CMK (cell line): ENCODE data around the gene PPP2R5C.

Experiments used
- DNase-seq: peaks from one replicate; pipeline ENCODE4 v3.0.0-alpha.2; 2010; ENCODE audit warnings: low read depth

The PPP2R5C gene

DNA sequence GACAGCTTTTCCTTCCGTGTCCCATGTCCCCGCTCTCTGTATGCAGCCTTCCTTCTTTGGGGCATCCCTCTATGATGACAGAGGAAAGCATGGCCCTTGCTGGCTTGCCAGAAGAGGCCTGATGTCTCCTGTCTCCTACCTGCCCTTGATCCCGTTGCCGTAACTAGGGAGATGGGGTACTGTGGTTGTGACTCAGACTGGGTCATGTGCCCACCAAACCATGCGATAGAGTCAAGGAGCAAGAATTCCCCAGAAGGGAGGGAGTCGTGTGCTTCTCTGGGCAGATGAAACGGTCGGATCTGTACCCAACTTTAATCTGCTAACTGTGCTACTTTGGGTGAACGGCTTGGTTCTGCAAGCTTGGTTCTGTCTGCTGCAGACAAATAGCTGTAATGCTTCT, 103.8 kb downstream of the PPP2R5C start:
- no peak for DNase-seq

DNA sequence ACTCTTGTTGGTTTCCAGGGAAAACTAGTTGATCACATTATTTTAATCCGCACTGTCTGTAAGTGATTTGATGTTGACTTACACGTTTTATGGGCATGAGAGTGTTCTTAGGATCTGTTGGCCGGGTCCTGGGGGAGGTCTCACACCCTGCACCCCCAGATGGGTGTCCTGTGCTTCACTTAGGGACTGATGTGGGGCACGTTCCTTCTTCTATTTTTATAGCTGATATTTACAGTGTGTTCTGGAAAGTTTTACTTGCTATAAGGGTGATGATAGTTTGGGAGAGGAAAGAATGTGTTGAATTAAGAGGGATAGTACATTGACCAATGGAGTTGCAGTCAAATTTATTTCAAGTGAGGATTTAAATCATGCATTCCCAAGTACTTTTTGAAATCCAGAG, 106.3 kb downstream of the PPP2R5C start:
- no peak for DNase-seq

DNA sequence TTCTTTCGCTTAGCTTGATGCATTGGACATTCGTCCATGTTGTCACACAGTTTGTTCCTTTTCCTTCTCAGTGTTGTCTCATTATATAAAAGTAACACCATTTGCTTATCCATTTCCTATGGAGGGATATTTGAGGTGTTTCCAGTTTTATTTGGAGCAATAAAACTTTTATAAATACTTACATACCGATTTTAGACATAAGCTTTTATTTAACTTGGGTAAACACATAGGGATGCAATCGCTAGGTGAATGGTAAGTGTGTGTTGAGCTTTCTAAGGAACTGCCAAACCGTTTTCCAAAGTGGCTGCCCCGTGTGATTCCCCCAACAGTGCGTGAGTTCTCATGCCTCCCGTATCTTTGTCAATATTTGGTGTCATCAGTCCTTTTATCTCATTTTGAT, 107.7 kb downstream of the PPP2R5C start:
- no peak for DNase-seq

DNA sequence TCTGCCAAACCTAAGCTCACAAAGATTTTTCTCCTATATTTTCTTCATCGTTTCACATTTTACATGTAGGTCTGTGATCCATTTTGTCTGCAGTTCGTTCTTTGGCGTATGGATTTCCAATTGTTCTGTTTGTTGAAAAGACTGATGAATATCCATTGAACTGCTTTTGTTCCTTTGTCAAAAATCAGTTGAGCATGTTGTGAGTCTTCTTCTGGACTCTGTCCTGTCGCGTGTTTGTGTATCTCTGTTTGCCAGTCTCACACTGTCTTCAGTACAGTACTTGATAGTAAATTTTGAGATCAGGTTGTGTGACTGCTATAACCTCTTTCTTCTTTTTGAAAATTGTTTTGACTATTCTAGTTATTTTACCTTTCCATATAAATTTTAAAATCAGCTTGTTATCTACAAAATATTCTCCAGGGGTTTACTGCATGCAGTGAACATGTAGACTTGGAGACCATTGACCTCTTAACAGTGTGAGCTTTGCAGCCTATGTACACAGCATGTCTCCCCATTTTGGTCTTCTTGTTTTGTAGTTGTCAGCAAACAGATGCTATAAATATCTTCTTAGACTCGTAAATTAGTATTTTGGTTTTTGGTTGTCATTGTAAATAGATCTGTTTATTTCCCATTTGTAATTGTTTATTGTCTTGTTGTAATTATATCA, 108.9 kb downstream of the PPP2R5C start:
- DNase-seq = no peak

DNA sequence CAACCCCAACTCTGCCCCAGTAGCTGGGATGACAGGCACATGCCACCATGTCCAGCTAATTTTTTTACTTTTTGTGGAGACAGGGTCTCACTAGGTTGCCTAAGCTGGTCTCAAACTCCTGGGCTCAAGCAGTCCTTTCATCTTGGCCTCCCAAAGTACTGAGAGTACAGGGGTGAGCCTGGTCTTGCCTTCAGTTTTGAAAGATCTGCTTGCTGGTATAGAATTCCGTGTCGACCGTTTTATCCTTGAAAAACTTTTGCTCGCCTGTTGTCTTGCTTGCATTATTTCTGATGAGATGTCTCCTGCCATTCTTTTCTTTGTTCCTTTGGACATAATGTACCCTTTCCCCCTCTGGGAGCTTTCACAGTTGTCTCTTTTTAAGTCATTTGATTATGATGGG, 110.8 kb downstream of the PPP2R5C start:
- no peak for DNase-seq

DNA sequence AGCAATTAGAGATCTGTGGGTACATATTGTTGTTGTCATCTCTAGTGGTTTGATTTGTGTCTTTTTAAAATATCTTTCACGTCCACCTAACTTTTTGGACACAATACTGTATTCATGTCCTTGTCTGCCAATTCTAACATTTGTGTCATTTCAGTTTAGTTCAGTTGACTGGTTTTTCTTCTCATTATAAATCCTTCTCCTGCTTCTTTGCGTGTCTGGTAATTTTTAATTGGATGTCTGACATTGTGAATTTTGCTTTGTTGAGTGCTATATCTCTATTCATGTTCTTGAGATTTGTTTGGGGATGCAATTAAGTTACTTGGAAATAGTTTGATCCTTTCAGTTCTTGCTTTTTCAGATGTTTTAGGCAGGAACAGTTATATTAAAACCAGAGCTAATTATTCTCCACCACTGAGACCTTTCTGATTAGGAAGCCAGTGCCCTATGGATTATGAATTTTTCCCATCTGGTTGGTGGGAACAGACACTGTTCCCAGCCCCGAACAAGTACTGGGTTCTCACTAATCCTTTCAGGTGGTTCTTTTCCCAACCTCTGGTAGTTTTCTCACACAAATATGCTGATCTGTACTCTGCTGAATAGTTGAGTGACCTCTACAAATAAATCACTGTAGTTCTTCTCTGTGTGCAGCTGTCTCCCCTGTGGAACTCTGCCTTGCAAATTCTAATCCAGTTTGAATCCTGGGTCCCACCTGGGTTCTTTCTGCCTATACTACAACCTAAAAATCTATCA, 111.7 kb downstream of the PPP2R5C start:
- DNase-seq = no peak

DNA sequence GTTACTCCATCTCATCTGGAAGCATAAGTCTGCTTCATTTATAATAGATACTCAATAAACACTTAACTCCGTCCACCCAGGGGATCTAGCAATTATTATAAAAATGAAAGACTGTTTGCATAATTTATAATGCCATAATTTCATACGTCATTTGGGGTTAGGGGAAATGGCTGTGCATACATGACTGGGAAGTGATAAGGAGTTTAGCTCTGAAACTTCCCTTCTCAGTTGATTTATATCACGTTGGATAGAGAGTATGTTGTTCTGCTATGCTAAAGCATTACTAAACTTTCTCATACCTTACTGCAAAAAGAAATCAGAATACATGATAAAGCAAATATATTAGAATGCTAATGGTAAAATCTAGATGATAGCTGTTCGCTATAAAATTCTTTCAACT, 112.5 kb downstream of the PPP2R5C start:
- DNase-seq = no peak

DNA sequence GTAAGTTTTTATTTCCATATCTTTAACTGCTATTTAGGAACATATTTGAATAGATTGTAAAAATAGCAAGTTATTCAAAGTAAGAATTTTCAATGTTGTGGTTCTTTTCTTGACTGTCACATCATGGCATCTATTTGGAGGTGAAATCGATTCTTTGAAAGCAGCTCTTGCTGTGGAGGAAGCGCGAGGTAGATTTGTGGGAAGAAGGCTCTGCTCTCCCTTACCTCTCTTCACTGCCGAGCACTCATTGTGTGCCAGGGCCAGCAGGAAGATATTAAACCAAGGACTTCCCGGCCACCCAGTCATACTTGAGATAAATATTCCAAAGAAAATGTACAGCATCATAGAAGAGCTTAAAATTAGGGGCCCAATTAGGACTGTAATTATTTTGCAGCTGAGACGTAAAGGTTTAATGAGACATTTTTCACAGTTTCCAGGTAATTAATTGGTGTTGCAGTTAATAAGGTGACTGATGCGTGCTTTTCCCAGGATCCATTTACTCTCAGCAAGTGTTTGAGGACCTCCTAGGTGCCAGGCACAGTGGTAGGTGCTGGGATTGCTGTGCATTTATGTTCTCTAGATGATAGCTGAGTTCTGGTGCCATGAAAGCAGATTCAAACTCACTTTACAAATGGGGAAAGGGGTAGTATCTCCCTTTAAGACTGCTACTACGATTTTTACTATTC, 113.7 kb downstream of the PPP2R5C start:
- no peak for DNase-seq

DNA sequence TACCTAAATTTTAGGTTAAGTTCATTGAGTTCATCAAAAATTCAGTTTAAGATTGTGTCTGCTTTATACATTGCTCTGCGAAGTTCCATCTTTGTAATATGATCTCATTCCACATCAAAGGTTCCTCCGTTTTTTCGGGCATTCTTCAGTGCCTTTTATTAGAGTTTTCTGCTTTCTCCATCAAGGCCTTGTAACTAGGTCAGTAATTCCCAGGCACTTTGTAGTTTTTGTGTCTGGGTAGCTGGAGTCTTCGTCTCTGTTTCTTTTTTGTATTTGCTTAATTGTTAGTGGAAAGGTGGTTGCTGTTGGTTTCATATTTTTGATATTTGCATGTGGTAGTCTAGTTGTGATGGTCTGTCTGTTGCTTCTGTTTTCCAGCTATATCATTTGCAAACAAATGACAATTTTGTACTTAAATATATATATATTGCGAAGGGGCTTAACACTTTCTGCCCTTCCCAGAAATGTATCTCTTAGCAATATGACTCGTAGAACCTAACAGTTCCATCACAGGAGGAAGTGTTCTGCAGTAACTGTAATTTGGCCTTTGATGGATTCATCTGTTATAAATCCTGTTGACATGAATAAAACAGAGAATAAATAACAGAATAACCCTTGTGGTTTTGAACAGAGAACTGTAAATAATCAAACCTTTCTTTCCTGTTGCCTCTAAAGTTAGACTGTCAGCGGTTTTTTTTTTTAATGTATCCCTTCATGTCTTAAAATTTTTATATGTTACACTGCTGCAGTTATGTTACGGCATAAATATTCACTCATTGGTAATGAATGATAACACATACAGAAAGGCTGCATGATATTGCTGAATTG, 114.4 kb downstream of the PPP2R5C start:
- no peak for DNase-seq

DNA sequence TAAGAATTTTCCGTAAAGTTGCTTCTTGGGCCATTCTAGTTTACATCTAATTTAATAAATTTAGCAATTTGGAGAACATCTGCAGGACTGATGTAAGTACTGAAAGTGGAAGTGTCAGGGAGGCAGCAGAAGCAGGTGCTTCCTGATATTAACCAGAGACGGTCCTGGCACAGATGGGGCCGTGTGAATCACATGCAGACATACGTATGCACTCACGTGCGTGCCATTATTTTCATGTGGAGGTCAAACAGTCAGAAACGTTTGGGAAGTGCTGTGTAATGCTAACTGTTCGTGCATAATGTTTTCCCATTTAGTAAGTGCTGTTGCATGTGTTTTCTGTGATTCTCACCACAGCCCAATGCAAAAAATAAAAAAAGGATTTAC, 115.0 kb downstream of the PPP2R5C start:
- peak; percentile 55 for DNase-seq

DNA sequence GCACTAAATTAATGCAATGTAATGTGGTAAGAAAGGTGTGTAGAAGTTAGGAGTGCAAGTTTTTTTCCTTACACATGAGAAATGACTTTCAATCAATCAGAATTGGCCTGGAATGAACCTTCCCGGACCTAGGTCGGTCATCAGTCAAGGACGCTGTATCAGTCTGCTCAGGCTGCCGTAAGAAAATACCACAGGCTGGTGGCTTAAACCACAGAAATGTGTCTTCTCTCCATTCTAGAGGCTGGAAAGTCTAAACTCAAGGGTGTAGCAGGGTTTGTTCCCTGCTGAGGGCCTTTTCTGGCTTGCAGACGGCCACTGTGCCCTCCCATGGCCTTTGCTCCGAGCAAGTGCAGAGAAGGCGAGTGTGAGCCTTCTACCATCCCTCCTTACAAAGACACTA, 116.3 kb downstream of the PPP2R5C start:
- no peak for DNase-seq

DNA sequence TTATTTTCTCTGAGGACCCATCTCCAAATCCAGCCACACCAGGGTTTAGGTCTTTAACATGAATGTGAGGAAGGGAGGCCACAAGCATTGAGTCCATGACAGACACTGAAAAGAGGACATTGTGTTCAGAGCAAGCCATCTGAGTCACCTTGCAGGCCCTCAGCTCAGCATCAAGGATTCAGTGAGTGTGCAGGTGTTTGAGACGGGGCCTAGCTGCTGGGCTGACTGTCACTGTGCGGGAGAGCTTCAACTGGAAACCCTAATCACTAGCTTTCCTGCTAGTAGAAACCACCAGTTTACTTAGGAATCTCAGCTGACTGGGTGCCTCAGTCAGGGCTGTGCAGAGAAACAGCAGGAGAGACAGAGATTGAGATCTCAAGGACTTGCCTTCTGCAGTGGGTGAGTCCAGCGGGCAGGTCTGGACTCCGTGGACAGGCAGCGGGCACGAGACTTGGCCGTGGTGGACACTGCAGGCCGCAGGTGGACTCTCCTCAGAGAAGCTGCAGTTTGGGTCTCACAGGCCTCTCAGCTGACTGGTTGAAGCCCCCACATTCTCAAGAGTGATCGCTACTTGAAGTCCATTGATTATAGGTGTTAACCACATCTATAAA, 116.8 kb downstream of the PPP2R5C start:
- DNase-seq = no peak

DNA sequence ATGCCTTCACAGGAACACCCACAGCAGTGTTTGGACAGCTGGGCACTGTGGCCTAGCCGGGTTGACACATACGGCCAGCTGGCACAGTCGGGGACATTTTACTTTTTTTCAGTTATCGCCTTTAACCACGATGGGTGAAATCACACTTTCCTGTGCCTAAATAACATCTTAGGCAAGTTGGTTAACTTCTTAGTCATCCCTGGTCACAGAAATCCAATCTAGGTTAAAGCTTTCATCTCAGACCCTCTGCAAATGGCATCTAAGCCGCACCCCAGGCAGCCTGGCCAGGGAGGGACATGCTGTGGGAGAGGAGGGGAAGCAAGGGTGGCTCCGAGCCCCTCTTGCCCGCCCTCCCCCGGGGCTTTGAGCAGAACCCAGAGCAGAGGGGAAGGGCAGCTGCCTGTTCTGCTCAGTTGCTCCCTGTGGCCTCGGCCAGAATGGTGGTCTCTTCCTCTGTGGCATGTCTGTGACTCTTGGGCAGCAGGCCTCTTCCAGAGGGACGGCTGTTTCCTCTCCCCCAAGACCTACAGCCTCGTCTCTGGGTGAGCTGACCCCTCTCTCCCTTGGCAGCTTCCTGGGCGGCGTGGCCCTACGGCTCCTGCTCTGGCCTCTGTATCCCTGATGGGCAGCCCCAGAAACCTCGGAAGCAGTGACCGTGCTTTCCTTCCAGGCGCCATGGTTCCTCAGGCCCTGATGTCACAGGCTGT, 117.5 kb downstream of the PPP2R5C start:
- DNase-seq = no peak

DNA sequence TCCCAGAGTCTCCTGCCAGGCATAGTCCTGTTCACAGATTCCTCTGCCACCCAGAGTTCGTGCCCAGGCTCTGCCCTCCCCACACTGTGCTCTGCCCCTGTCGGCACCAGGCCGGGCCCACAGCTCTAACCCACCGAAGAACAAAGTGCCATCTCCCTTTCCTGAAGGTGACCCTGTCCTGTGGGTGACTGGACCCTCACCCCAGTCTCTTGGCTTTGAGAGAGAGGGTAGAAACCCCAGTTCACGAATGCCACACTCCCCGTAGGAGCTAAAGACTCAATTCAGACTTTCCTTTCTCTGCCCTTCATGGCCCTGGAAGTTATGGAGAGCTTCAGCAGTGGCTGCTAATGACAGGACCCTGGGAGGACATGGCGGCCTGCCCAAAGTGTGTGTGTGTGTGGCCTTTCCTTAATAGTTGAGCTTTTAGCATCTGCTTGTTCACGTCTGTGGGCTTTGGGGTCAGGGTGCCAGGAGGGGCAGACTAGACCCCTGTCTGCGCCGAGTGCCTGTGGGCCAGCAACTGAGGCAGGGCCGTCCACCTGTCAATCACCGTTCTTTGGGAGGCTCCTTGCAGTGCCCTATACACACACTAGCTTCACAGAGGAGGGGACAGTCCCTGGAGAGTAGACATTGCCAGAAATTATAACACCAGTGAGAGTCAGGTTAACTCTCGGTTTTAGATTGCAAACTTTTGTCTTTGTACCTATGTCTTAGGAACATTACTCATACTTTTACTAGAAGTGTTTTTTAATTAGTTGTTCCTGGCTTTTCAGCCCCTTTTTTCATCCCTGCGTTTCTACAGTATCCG, 118.2 kb downstream of the PPP2R5C start:
- no peak for DNase-seq

DNA sequence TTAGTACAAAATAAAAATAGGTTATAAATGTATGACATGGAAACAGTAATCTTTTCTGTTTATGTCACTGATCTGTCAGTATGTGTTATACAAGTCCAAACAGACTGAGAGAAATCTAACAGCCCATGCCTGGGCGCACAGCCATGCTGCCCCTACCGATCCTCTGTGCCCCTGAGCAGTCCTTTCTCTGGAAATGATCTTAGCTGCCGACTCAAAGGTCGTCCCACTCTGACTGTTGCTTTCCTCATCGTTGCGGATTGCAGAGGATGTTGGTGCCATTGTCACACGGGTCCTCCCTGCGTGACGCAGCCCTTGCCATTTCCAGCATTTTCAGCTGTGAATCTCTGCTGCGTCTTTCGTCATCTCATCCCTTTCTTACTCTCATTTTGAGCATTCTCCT, 119.9 kb downstream of the PPP2R5C start:
- DNase-seq = no peak

DNA sequence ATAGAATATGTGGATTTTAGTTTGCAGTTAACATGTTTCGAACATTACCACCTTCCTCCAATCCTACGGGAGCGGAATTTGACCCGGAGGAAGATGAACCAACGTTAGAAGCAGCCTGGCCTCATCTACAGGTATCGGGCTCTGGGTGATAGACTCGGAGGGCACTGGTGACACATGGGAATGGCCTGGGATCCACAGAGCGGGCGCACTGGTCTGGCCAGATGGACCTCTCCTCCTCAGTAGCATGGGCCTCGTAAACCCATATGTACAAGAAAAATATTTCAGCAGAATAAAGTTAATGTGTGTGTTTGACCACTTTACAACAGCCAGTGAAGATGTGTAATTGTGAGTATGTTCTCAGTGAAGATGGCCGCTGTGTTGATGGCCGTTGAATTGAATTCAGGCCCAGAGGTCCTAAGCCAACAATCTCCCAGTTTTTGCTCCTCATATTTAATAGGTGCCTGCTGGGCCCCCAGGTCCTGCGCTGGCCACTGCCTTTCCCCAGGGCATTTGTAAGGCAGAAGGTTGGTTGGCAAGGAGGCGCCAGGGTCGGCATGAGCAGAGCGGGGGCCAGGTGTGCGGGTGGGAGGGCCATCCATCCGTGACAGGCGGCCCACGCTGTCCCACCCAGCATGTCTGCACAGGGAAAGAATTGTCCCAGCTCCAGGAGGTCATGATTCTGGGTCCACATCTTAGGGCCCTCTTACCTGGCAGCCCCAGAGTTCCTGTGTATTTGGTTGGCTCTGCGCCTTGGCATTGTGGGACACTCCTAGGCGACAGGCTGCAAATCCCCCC, 120.8 kb downstream of the PPP2R5C start:
- no peak for DNase-seq

DNA sequence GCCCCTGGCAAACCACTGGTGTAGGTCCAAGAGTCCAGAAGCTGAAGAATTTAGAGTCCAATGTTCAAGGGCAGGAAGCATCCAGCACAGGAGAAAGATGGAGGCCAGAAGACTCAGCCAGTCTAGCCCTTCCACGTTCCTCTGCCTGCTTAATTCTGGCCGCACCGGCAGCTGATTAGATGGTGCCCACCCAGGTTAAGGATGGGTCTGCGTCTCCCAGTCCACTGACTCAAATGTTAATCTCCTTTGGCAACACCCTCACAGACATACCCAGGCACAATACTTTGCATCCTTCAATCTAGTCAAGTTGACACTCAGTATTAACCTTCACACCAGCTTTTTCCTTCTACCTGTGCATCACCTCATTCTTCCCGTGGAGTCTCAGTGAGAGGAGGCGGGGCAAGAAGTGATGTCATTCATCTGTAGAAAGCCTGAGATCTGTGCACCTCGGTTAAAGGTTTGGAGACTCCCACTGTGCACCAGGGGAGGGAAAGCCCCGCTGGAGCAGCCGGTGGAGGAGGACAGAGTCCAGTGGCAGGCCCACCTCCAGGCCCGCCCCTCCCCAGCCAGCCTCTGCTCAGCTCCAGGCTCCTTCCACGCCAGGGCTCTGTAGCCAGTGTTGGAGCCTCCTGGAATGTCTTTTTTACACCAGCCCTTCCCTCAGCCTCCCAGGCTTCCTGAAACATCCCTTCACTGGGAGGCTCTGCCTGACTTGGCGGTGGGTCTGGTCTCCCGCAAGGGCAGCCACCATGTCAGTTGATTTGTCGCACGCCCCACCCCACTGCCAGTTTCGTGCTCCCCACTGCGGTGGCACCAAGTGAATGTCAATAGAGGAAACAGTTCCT, 122.8 kb downstream of the PPP2R5C start:
- DNase-seq = no peak

DNA sequence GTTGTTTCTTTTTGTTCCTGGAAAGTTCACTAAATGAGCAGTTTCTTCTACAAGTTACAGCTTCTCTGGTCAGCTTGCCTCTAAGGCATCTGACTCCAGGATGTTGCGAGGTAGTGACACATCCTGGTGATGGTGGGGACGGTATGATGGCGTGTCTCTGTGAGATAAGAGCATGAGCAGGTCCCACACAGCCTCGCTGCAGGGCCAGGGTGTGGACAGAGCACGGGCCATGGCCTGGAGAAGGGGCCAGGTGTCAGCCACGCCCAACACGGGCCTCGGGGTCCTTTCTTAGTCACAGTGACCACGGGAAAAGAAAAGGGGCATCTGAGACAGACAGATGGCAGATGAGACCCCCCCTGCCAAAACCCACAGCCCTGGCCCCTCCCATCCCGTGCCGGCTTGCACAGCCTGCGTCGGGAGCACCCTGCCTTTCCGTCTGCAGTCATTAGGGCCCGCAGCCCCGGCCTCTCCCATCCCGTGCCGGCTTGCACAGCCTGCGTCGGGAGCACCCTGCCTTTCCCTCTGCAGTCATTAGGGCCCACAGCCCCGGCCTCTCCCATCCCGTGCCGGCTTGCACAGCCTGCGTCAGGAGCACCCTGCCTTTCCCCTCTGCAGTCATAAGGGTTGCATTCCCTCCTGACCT, 123.5 kb downstream of the PPP2R5C start:
- DNase-seq = no peak
